Osteocyte (in vitro differentiated cells): ENCODE measurements around the gene STPG1. TPM values are rescaled to one million over a fixed set of nuclear protein-coding genes. Genes with fewer than 3 reads are reported as not detected.

Experiments used
- DNase-seq: peaks from one replicate; pipeline ENCODE4 v3.0.0; 2021; ENCODE audit warnings: mixed read lengths; ENCODE audit not compliant: unreplicated experiment; ENCODE audit errors: extremely low spot score
- H3K27ac Mint-ChIP-seq: one replicate; pipeline ENCODE4 v1.8.0; 2021; ENCODE audit warnings: mild to moderate bottlenecking, mixed read lengths; ENCODE audit not compliant: unreplicated experiment
- H3K27me3 Mint-ChIP-seq: one replicate; pipeline ENCODE4 v1.8.0; 2021; ENCODE audit warnings: mixed read lengths; ENCODE audit not compliant: unreplicated experiment
- H3K36me3 Mint-ChIP-seq: one replicate; pipeline ENCODE4 v1.8.0; 2021; ENCODE audit warnings: mixed read lengths; ENCODE audit not compliant: unreplicated experiment
- H3K4me1 Mint-ChIP-seq: one replicate; pipeline ENCODE4 v1.8.0; 2021; ENCODE audit warnings: mixed read lengths; ENCODE audit not compliant: unreplicated experiment
- H3K4me3 Mint-ChIP-seq: one replicate; pipeline ENCODE4 v1.8.0; 2021; ENCODE audit warnings: mild to moderate bottlenecking, moderate library complexity, mixed read lengths; ENCODE audit not compliant: unreplicated experiment
- H3K9me3 Mint-ChIP-seq: one replicate; pipeline ENCODE4 v1.8.0; 2021; ENCODE audit warnings: mixed read lengths; ENCODE audit not compliant: unreplicated experiment
- total RNA-seq: library from RNA; stranded (reverse); gene quantifications from 2 replicates; pipeline ENCODE4 v1.2.1, GENCODE V29; 2021
- TF ChIP-seq, protein P1 (sequence below): fragments of 200-600 bp; sonication (generic); IDR thresholded peaks from 2 replicates; pipeline ENCODE4 v1.5.0; 2021; ENCODE audit warnings: antibody characterized with exemption, mild to moderate bottlenecking, moderate library complexity

STPG1 gene
- total RNA-seq, 1 donor from 2014 or later, result 5.3 TPM

DNA sequence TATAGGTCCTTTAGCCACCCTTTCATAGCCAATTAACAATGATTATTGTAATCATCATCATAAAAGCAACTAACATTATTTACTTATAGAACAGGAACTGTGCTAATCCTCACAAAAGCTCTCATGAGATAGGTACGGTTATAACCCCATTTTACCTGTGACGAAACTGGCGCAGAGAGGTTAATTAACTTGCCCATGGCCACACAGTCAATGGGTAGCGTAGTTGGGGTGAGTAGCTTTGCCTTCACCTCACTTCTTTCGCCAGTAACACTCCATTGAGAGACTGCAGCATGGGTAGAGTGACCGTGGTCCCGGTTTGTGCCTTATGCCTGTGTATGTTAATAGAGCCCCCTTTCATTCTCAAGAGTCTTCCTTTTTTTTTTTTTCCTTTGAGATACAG lies 12.3 kb upstream of the STPG1 start:
- H3K4me1 Mint-ChIP-seq, result no peaks in the 10 kb centered on the region
- H3K36me3 Mint-ChIP-seq, result peaks cover 16% of the 10 kb centered on the region
- no peak overlapping the region for H3K27ac Mint-ChIP-seq
- DNase-seq, result no peak
- H3K27me3 Mint-ChIP-seq, result no peaks in the 10 kb centered on the region
- H3K9me3 Mint-ChIP-seq, result no peaks in the 10 kb centered on the region
- TF ChIP-seq, protein P1, sequence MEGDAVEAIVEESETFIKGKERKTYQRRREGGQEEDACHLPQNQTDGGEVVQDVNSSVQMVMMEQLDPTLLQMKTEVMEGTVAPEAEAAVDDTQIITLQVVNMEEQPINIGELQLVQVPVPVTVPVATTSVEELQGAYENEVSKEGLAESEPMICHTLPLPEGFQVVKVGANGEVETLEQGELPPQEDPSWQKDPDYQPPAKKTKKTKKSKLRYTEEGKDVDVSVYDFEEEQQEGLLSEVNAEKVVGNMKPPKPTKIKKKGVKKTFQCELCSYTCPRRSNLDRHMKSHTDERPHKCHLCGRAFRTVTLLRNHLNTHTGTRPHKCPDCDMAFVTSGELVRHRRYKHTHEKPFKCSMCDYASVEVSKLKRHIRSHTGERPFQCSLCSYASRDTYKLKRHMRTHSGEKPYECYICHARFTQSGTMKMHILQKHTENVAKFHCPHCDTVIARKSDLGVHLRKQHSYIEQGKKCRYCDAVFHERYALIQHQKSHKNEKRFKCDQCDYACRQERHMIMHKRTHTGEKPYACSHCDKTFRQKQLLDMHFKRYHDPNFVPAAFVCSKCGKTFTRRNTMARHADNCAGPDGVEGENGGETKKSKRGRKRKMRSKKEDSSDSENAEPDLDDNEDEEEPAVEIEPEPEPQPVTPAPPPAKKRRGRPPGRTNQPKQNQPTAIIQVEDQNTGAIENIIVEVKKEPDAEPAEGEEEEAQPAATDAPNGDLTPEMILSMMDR, result no peak
- no peak overlapping the region for H3K4me3 Mint-ChIP-seq

DNA sequence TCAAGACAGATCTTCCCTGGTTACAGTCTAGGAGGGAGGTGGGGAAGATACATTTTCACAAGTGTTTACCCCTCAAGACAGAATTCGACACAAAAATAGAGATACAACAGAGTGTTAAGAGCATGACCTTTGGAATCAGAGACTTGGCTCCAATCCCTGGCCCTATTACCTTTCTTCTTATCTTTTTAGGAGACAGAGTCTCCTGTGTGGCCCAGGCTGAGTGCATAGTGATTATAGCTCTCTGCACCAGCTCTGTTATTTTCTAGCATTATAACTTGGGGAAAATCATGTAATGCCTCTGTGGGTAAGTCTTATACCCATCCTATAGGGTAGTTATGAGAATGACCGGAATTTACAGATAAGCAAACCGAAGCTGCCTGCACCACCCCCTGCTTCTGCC lies 11.9 kb upstream of the STPG1 start:
- Mint-ChIP-seq H3K36me3 (peaks cover 17% of the 10 kb centered on the region), H3K27me3 (no peaks in the 10 kb centered on the region), H3K9me3 (no peaks in the 10 kb centered on the region), H3K4me3 (no peak overlapping the region), H3K27ac (no peak overlapping the region), H3K4me1 (no peaks in the 10 kb centered on the region)
- TF ChIP-seq, protein P1, result no peak
- no peak for DNase-seq

- H3K4me1 Mint-ChIP-seq, result no peaks in the 10 kb centered on the region
- DNase-seq, result no peak
- H3K27me3 Mint-ChIP-seq, result no peaks in the 10 kb centered on the region
- H3K27ac Mint-ChIP-seq, result no peak overlapping the region
- H3K4me3 Mint-ChIP-seq, result no peak overlapping the region
- H3K9me3 Mint-ChIP-seq, result no peaks in the 10 kb centered on the region
- H3K36me3 Mint-ChIP-seq, result peaks cover 17% of the 10 kb centered on the region
- TF ChIP-seq, protein P1, result no peak
These were observed 11.4 kb upstream of the STPG1 start for GRCh38 chr1:24424990-24425389.

- TF ChIP-seq, protein P1, result no peak
- H3K27me3 Mint-ChIP-seq, result no peaks in the 10 kb centered on the region
- H3K27ac Mint-ChIP-seq, result no peak overlapping the region
- peaks cover 17% of the 10 kb centered on the region for H3K36me3 Mint-ChIP-seq
- no peak for DNase-seq
- H3K4me3 Mint-ChIP-seq, result no peak overlapping the region
- peaks cover under 1% of the 10 kb centered on the region for H3K4me1 Mint-ChIP-seq
- no peaks in the 10 kb centered on the region for H3K9me3 Mint-ChIP-seq
These were observed 10.6 kb upstream of the STPG1 start for GRCh38 chr1:24424207-24424606.

DNA sequence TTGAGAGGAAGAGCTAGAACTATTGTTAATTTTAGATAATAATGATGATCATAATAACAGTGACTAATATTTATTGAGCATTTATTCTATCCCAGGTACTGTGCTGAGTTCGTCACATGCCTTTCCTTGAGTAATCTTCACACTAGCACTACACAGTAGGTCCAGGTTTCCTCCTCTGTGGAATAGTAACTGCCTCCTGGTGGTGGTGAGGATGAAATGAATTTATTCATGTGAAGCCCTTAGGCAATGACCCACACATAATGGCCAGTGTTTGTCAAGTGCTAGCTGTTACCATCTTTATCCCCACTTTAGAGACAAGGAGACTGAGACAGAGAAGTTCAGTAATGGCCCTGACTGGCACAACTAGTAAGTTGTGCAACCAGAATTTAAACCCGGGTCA lies 7.9 kb upstream of the STPG1 start:
- H3K4me1 Mint-ChIP-seq, result peaks cover 17% of the 10 kb centered on the region
- no peak overlapping the region for H3K27ac Mint-ChIP-seq
- no peak for DNase-seq
- no peak overlapping the region for H3K4me3 Mint-ChIP-seq
- TF ChIP-seq, protein P1, result no peak
- H3K27me3 Mint-ChIP-seq, result no peaks in the 10 kb centered on the region
- H3K36me3 Mint-ChIP-seq, result peaks cover 17% of the 10 kb centered on the region
- no peaks in the 10 kb centered on the region for H3K9me3 Mint-ChIP-seq
